Neural progenitor cell (in vitro differentiated cells): Measurements from ENCODE around the gene HS3ST3B1.

ENCODE experiments used
- EZH2phosphoT487 ChIP-seq: fragments of 200-600 bp; sonication (generic); IDR thresholded peaks from 2 replicates; pipeline ENCODE4 v1.6.1; 2017; ENCODE audit warnings: antibody characterized with exemption
- TF ChIP-seq, protein P1 (sequence below): fragments of 200-600 bp; sonication (generic); IDR thresholded peaks from 2 replicates; pipeline ENCODE4 v1.5.1; 2017; ENCODE audit warnings: antibody characterized with exemption, mild to moderate bottlenecking

DNA sequence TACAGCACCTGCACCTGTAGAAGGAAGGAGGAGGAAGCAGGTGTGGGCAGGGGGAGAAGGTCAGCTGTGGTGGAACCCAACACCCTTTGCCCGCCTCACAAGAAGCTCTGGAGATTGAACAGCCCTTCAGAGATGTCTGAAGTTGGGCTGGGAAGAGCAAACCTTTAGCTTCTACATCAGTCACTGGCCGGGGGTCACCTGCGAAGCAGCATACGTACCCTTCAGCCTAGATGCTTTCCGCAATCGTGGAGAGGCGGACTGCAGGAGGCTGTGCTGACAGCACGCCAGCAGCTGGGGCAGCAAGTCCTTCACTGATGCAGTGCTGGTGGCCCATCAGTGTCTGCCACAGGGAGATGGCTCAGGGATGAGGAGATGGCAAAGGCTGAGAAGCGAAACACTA, 5.2 kb upstream of the HS3ST3B1 start:
- TF ChIP-seq, protein P1, sequence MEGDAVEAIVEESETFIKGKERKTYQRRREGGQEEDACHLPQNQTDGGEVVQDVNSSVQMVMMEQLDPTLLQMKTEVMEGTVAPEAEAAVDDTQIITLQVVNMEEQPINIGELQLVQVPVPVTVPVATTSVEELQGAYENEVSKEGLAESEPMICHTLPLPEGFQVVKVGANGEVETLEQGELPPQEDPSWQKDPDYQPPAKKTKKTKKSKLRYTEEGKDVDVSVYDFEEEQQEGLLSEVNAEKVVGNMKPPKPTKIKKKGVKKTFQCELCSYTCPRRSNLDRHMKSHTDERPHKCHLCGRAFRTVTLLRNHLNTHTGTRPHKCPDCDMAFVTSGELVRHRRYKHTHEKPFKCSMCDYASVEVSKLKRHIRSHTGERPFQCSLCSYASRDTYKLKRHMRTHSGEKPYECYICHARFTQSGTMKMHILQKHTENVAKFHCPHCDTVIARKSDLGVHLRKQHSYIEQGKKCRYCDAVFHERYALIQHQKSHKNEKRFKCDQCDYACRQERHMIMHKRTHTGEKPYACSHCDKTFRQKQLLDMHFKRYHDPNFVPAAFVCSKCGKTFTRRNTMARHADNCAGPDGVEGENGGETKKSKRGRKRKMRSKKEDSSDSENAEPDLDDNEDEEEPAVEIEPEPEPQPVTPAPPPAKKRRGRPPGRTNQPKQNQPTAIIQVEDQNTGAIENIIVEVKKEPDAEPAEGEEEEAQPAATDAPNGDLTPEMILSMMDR = no peak
- no peak for TF ChIP-seq EZH2phosphoT487
